B cell (primary cell): Measurements from ENCODE around the gene SNX14.

ENCODE experiments used
- EZH2 ChIP-seq: IDR thresholded peaks from 2 replicates; pipeline ENCODE4 v1.6.1; 2012; ENCODE audit warnings: borderline replicate concordance, low read depth, mild to moderate bottlenecking, moderate library complexity, low read length; ENCODE audit not compliant: insufficient read depth, poor library complexity, severe bottlenecking
- TF ChIP-seq, protein P1 (sequence below): fragments of 200-600 bp; IDR thresholded peaks from one replicate; pipeline ENCODE4 v1.8.0; 2022; ENCODE audit warnings: antibody characterized with exemption, mild to moderate bottlenecking

DNA sequence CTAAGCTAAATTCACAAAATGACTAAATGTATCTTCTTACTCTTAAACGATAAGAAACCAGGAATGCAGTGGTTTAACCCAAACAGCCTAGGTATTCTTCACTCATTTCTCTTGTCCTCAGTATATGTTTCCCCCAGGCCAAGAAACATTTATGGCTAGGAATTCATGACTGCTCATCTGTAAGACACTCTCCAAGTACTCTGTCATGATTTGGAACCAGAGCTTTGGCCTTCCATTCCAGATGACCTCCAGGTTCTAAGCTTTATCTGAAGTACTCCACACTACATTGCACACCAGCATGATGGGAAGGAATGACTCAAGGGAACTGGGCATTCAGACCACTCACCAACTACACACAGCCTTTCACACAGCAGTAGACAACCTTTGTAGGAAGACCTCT lies 114.5 kb downstream of the SNX14 start:
- TF ChIP-seq, protein P1, sequence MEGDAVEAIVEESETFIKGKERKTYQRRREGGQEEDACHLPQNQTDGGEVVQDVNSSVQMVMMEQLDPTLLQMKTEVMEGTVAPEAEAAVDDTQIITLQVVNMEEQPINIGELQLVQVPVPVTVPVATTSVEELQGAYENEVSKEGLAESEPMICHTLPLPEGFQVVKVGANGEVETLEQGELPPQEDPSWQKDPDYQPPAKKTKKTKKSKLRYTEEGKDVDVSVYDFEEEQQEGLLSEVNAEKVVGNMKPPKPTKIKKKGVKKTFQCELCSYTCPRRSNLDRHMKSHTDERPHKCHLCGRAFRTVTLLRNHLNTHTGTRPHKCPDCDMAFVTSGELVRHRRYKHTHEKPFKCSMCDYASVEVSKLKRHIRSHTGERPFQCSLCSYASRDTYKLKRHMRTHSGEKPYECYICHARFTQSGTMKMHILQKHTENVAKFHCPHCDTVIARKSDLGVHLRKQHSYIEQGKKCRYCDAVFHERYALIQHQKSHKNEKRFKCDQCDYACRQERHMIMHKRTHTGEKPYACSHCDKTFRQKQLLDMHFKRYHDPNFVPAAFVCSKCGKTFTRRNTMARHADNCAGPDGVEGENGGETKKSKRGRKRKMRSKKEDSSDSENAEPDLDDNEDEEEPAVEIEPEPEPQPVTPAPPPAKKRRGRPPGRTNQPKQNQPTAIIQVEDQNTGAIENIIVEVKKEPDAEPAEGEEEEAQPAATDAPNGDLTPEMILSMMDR: no peak
- no peak for TF ChIP-seq EZH2
